Mesenchymal stem cell (in vitro differentiated cells and primary cell): Measurements from ENCODE around the gene NUP188.

Source experiments
- DNase-seq: peaks from one replicate; pipeline ENCODE4 v3.0.0-alpha.2; 2013
- H2AFZ ChIP-seq: one replicate; pipeline ENCODE4 v1.6.1; 2013; ENCODE audit warnings: low read depth, mild to moderate bottlenecking, control low read depth, inconsistent platforms, low read length, moderate library complexity
- H2AK5ac ChIP-seq: 2 replicates; pipeline ENCODE4 v1.6.1; 2013; ENCODE audit warnings: low read length, moderate library complexity, mild to moderate bottlenecking, inconsistent platforms; ENCODE audit not compliant: severe bottlenecking
- H2BK120ac ChIP-seq: one replicate; pipeline ENCODE4 v1.6.1; 2013; ENCODE audit warnings: low read depth, mild to moderate bottlenecking, inconsistent platforms, low read length, moderate library complexity
- H2BK12ac ChIP-seq, 2 experiments: one replicate each; pipeline ENCODE4 v1.6.1; 2013; ENCODE audit warnings: inconsistent platforms in 2 of 2, low read length in 2 of 2, mild to moderate bottlenecking in 2 of 2, moderate library complexity in 2 of 2, control low read depth in 1 of 2
- H2BK15ac ChIP-seq: one replicate; pipeline ENCODE4 v1.6.1; 2013; ENCODE audit warnings: mild to moderate bottlenecking, low read depth, inconsistent platforms; ENCODE audit not compliant: poor library complexity, severe bottlenecking
- H2BK5ac ChIP-seq: 2 replicates; pipeline ENCODE4 v1.6.1; 2013; ENCODE audit warnings: low read depth, mild to moderate bottlenecking, low read length, control low read depth, inconsistent platforms; ENCODE audit not compliant: poor library complexity, severe bottlenecking
- H3K14ac ChIP-seq, 2 experiments: one replicate each; pipeline ENCODE4 v1.6.1; 2013; ENCODE audit warnings: inconsistent platforms in 2 of 2, low read length in 2 of 2, control low read depth in 1 of 2, mild to moderate bottlenecking in 1 of 2, moderate library complexity in 1 of 2
- H3K18ac ChIP-seq, 2 experiments: one replicate each; pipeline ENCODE4 v1.6.1; 2013; ENCODE audit warnings: inconsistent platforms in 2 of 2, low read length in 2 of 2, control low read depth in 1 of 2, low read depth in 1 of 2, mild to moderate bottlenecking in 1 of 2
- H3K23ac ChIP-seq, 2 experiments: one replicate each; pipeline ENCODE4 v1.6.1; 2013; ENCODE audit warnings: inconsistent platforms in 2 of 2, low read length in 2 of 2, mild to moderate bottlenecking in 2 of 2, moderate library complexity in 2 of 2, control low read depth in 1 of 2
- H3K27ac ChIP-seq: 2 replicates; pipeline ENCODE4 v1.5.1; 2013; ENCODE audit warnings: mild to moderate bottlenecking, moderate library complexity, low read length, control low read depth, inconsistent platforms; ENCODE audit not compliant: poor library complexity, severe bottlenecking
- H3K27me3 ChIP-seq, 2 experiments: 2 replicates each; pipeline versions ENCODE4 v1.6.1 to v1.7.0; 2013; ENCODE audit warnings: low read length in 2 of 2, mild to moderate bottlenecking in 2 of 2, moderate library complexity in 2 of 2, control low read depth in 1 of 2, inconsistent platforms in 1 of 2; ENCODE audit not compliant: control insufficient read depth in 1 of 2, insufficient read depth in 1 of 2
- H3K36me3 ChIP-seq, 2 experiments: 2 replicates each; pipeline versions ENCODE4 v1.6.1 to v1.7.0; 2013; ENCODE audit warnings: low read length in 2 of 2, control low read depth in 1 of 2, inconsistent platforms in 1 of 2, low read depth in 1 of 2, mild to moderate bottlenecking in 1 of 2; ENCODE audit not compliant: insufficient read depth in 2 of 2, control insufficient read depth in 1 of 2
- H3K4ac ChIP-seq, 2 experiments: one replicate each; pipeline ENCODE4 v1.6.1; 2013; ENCODE audit warnings: inconsistent platforms in 2 of 2, low read length in 2 of 2, mild to moderate bottlenecking in 2 of 2, moderate library complexity in 2 of 2, control low read depth in 1 of 2, low read depth in 1 of 2
- H3K4me1 ChIP-seq: 2 replicates; pipeline ENCODE4 v1.6.1; 2013; ENCODE audit warnings: low read depth, low read length, control low read depth; ENCODE audit not compliant: control insufficient read depth, insufficient read depth
- H3K4me2 ChIP-seq: 2 replicates; pipeline ENCODE4 v1.6.1; 2013; ENCODE audit warnings: low read length, mild to moderate bottlenecking, inconsistent platforms; ENCODE audit not compliant: poor library complexity, severe bottlenecking
- H3K4me3 ChIP-seq, 2 experiments: 2 replicates each; pipeline versions ENCODE4 v1.5.1 to v1.7.0; 2013; ENCODE audit warnings: low read length in 2 of 2, mild to moderate bottlenecking in 2 of 2, control low read depth in 1 of 2, low read depth in 1 of 2; ENCODE audit not compliant: insufficient read depth in 1 of 2
- H3K79me1 ChIP-seq: replicated peaks from 2 replicates; pipeline ENCODE4 v1.6.1; 2013; ENCODE audit warnings: mild to moderate bottlenecking, control low read depth, low read length, inconsistent platforms; ENCODE audit not compliant: poor library complexity, severe bottlenecking
- H3K9ac ChIP-seq: 2 replicates; pipeline ENCODE4 v1.7.0; 2013; ENCODE audit warnings: mild to moderate bottlenecking, low read length, moderate library complexity
- H3K9me3 ChIP-seq: 2 replicates; pipeline ENCODE4 v1.7.0; 2013; ENCODE audit warnings: mild to moderate bottlenecking, low read length; ENCODE audit not compliant: control insufficient read depth
- H4K8ac ChIP-seq: one replicate; pipeline ENCODE4 v1.6.1; 2013; ENCODE audit warnings: inconsistent platforms, mild to moderate bottlenecking, low read length, moderate library complexity
- H4K91ac ChIP-seq: one replicate; pipeline ENCODE4 v1.6.1; 2013; ENCODE audit warnings: mild to moderate bottlenecking, low read length, inconsistent platforms
- WGBS: methylation state at CpG from one replicate; pipeline ENCODE4 v1.1.7; 2013; ENCODE audit warnings: mixed read lengths; 5-methylcytosine and 5-hydroxymethylcytosine counted together

The NUP188 gene

DNA sequence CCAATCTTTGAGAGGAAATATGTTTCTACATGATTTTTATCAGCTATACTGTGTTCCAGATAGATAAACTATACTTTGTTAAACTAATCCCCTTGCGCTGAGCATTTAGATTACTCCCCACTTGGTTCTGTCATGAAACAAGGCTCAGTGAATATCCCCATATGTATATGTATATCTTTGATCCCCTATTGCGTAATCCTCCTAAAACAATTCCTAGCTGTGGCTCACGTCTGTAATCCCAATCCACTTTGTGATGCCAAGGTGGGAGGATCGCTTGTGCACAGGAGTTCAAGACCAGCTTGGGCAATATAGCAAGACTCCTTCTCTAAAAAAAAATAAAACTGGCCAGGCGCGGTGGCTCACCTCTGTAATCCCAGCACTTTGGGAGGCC is 24.0 kb upstream of the NUP188 start:
- WGBS = 98% methylated on average over 6 of the region's 6 CpGs
- no peak overlapping the region for H3K14ac ChIP-seq

DNA sequence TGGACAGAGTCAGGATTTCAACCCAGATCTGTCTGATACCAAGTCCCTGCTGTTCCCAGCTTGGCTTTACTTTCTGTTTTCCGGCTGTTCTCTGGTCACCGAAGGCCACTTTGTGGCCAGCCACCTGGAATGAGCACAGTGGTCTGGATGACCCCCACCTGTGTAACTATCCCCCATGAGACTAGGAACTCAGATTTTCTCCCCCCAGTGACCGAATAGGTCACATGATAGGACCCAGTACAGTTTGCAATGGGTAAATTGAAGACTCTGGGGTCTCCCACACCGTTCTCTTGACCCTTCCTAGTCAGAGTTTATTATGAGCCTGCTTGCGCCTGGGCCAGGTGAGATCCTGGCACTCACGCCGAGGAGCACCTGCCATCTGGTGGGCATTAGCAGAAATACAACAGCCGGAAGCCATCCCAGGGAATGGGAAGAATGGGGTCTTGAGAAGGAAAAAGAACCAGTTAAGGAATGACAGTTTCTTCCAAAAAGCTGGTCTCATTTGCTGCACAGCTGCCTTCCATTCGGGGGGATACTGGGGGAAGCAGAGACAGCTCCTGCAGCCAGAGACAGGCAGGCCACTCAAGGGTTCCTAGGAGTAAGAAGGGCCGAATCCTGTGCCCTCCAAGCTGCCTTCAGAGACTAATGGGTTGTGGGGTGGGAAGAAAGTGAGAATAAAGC is 19.6 kb upstream of the NUP188 start:
- Histone ChIP-seq H3K4me3 (no peak overlapping the region), H3K4ac (no peak overlapping the region), H2BK120ac (no peak overlapping the region), H2BK15ac (no peak overlapping the region), H2BK5ac (no peak overlapping the region), H3K27ac (no peak overlapping the region), H2AK5ac (no peak overlapping the region), H3K14ac (no peak overlapping the region), H2BK12ac (no peak overlapping the region), H3K36me3 (peaks cover 0 to 5% of the 10 kb centered on the region in 2 experiments), H4K8ac (no peak overlapping the region), H3K27me3 (no peaks in the 10 kb centered on the region), H3K9ac (peak overlapping the region; percentile 41), H3K23ac (no peak overlapping the region), H2AFZ (no peak overlapping the region), H4K91ac (no peak overlapping the region), H3K79me1 (peaks cover 6% of the 10 kb centered on the region), H3K4me1 (peaks cover 5% of the 10 kb centered on the region), H3K9me3 (no peaks in the 10 kb centered on the region), H3K4me2 (no peak overlapping the region), H3K18ac (no peak overlapping the region)
- WGBS = 45% methylated on average over 10 of the region's 10 CpGs
- DNase-seq = peak; percentile 54

More for the DNA sequence above, 24.0 kb upstream of the NUP188 start:
- Histone ChIP-seq H3K23ac (no peak overlapping the region), H3K79me1 (peaks cover 20% of the 10 kb centered on the region), H2BK5ac (no peak overlapping the region), H2AK5ac (no peak overlapping the region), H3K4me2 (no peak overlapping the region), H4K91ac (no peak overlapping the region), H3K36me3 (peaks cover 0 to 18% of the 10 kb centered on the region in 2 experiments), H3K27ac (no peak overlapping the region), H3K4ac (peak overlapping the region in 1 of 2 experiments; percentile 13), H2BK12ac (no peak overlapping the region), H3K4me1 (peaks cover 18% of the 10 kb centered on the region), H3K9ac (no peak overlapping the region), H2BK15ac (no peak overlapping the region), H4K8ac (no peak overlapping the region), H3K4me3 (no peak overlapping the region), H3K18ac (no peak overlapping the region), H3K27me3 (no peaks in the 10 kb centered on the region), H2BK120ac (no peak overlapping the region), H2AFZ (no peak overlapping the region), H3K9me3 (no peaks in the 10 kb centered on the region)
- no peak for DNase-seq

DNA sequence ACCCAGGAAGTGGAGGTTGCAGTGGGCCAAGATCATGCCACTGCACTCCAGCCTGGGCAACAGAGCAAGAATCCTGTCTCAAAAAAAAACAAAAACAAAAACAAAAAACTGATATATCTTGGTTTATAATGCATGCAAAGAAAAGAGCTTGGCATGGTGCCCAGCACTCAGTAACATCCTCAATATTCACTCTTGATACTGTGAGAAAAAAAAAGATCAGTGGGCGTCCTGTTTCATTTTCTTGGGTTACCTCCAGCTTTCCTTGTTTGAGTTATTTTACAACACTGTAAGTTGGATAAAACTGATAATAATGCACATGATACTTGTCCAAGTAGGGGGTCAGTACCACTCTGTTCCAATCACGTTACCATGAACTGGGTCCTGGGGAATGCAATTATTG is 18.9 kb upstream of the NUP188 start:
- Histone ChIP-seq H2AK5ac (no peak overlapping the region), H3K9me3 (no peaks in the 10 kb centered on the region), H3K14ac (no peak overlapping the region), H3K9ac (no peak overlapping the region), H4K8ac (no peak overlapping the region), H3K4me2 (no peak overlapping the region), H2AFZ (no peak overlapping the region), H3K36me3 (peaks cover 0 to 5% of the 10 kb centered on the region in 2 experiments), H2BK12ac (no peak overlapping the region), H2BK120ac (no peak overlapping the region), H3K4me1 (peaks cover 3% of the 10 kb centered on the region), H3K4me3 (no peak overlapping the region), H4K91ac (no peak overlapping the region), H3K4ac (no peak overlapping the region), H3K18ac (no peak overlapping the region), H3K23ac (no peak overlapping the region), H3K79me1 (peaks cover 6% of the 10 kb centered on the region), H3K27ac (no peak overlapping the region), H3K27me3 (no peaks in the 10 kb centered on the region), H2BK15ac (no peak overlapping the region), H2BK5ac (no peak overlapping the region)
- WGBS = 100% methylated on average over 2 of the region's 2 CpGs
- no peak for DNase-seq

- peaks cover 3% of the 10 kb centered on the region for H3K4me1 ChIP-seq
- no peak overlapping the region for H3K9ac ChIP-seq
- peaks cover 0 to 5% of the 10 kb centered on the region in 2 experiments for H3K36me3 ChIP-seq
- H3K9me3 ChIP-seq = no peaks in the 10 kb centered on the region
- H2AFZ ChIP-seq = no peak overlapping the region
- no peak overlapping the region for H4K91ac ChIP-seq
- H3K4ac ChIP-seq = no peak overlapping the region
- H3K27ac ChIP-seq = no peak overlapping the region
- WGBS = 84% methylated on average over 3 of the region's 4 CpGs
- DNase-seq = no peak
- no peak overlapping the region for H3K4me2 ChIP-seq
- H3K79me1 ChIP-seq = peaks cover 6% of the 10 kb centered on the region
- H2BK15ac ChIP-seq = no peak overlapping the region
- no peak overlapping the region for H2BK12ac ChIP-seq
- no peak overlapping the region for H2BK5ac ChIP-seq
- no peak overlapping the region for H3K18ac ChIP-seq
- no peaks in the 10 kb centered on the region for H3K27me3 ChIP-seq
- H2BK120ac ChIP-seq = no peak overlapping the region
- no peak overlapping the region for H2AK5ac ChIP-seq
- H3K14ac ChIP-seq = no peak overlapping the region
- H4K8ac ChIP-seq = no peak overlapping the region
- H3K23ac ChIP-seq = no peak overlapping the region
- no peak overlapping the region for H3K4me3 ChIP-seq
Observed at GRCh38 chr9:128929560-128929959, 17.9 kb upstream of the NUP188 start.
